HG03196 (cell line): ENCODE results near the gene NOL11.
"Not testable (repeated sequence)": the region's sequence is repeated elsewhere in the genome, so short reads cannot be mapped to it uniquely, and the experiment has no call there.

Experiments
- ATAC-seq: cut with Tn5 transposase; IDR thresholded peaks from one replicate; pipeline ENCODE4 v1.9.1; 2021; ENCODE audit not compliant: unreplicated experiment

NOL11 gene

DNA sequence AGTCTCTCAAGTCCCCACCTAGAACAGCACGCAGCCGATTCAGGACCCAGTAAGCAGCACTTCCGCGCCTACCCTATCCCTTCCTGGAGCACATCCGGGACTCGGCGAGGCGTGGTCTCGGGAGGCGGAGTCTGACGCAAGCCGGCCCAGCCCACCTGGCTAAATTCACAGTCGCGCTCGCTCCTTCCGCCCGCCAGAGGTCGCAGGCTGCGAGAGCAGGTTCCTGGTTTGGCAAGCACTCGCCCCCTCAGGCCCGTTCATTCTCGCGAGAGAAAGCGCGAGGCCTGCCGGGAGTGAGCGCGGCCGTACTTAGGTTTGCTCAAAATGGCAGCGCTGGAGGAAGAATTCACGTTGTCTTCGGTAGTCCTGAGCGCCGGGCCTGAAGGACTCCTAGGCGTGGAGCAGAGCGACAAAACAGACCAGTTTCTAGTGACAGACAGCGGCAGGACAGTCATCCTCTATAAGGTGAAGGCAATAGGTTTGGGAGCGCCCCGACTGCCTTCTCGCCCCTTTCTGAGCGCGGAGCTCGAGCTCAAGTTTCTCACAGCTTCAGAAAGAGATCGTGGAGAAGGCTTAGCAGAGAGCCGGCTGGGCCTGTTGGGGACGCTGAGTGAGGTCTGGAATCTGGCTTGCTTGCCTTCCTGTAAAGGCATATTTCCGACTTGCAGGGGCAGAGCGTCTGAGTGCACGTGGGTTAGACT, at the start of gene NOL11:
TSS of gene NOL11 (plus strand) at position 313 of the 701 bp plus-strand sequence. CDS start at position 325, 12 bp downstream.
- ATAC-seq = peak; percentile 95

DNA sequence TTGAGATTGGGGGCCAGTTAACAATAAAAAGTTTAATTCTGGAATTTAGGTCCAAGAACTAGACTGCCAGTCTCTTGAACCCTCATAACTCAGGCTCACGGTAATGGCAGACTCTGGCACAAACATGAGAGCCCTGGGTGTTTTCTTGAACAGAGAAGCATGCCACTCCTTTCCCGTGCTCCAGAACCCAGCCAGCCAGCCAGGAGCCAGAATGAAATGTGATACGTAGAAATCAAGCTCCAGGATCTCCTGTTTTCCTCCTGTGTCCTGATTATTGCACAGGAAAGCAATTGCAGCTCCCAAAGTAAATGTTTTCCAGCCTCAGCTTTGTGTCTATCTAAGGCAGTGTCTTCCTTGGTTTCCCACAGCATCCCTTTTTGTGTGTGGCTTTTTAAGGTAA, 46.2 kb upstream of the NOL11 start:
- no peak for ATAC-seq

DNA sequence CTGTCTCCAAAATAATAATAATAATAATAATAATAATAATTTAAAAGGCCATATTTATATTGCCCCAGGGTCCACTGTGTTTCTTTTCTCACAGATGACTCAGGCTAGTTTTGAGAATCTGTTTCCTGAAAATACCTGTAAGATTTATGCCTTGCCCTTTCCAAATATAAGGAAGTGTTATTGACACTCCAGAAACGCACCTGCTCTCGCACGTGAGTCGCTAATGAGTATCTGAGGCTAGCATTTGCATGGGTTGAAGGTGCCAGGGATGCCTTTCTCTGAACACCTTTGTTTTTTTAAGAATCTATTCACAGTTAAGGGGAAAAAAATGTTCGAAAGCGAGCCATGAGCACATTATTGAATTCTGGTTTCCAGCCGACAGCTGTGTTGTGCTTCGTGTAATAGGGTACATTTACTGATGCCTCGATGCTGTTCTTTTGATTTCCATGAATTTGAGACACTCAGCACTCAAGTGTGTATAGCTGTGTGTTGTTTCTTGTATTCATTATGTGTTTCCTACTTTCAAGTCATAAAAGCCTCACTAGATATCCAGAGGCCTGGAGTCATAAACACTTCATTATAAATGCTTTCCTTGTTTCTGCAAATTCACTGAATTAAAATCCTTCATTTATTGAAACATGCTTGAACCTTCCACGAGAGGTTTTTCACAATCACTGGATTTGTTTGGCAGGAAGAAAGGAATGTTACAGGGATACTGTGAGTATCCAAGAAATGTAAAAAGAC, 45.0 kb upstream of the NOL11 start:
- ATAC-seq = no peak

DNA sequence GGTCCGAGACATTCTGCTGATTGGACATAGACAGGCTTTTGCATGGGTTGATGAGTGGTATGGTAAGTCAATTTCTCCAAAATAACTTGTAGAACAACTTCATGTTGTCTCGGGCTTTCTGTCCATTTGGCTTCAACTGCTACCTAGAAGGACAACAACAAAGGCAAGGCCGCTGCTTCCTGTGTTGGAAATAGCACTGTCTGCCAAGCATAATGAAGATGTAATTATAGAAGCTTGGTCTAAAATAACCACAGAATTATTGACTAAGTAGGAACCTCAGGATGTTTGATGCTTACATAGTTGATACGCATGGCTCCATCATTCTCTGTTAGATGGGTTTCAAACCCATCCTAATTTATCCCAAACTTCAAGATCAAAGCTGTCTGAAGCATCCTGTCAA, 42.3 kb upstream of the NOL11 start:
- no peak for ATAC-seq

DNA sequence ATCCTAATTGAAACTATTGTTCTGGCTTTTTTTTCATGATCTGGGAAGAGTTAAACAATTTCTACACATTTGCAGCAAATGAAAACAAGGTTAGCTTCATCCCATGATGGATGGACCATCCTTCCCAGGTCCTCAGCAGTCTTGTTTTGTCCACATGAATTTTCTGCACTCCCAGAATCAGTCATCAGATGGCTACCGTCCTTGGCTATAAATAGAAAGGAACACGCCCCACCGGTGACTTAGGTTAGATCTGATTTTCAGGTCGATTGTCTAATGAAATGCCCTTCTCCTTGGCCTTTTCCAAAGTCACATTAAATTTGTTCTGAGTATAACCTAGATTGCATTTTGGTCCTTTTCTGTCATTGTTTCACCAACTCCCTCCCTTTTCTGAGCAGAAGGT, 41.4 kb upstream of the NOL11 start:
- no peak for ATAC-seq

DNA sequence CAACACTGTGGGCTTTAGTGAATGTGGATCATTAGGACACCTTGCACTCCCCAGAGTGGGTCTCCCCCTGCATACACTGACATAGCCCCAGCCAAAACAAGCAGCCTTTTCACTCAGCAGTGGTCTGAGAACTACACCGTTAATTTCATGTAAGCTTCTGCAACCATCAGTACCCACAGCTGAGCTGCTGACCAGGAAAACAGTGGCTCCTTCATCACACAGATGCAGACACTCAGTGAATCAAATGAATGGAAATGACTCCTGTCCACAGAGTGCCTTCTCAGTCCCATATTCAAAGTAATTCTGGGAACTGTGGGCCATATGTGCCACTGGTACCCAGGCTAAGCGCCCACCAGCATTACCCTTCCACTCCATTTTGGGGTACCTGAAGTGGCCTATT, 39.3 kb upstream of the NOL11 start:
- ATAC-seq = no peak

DNA sequence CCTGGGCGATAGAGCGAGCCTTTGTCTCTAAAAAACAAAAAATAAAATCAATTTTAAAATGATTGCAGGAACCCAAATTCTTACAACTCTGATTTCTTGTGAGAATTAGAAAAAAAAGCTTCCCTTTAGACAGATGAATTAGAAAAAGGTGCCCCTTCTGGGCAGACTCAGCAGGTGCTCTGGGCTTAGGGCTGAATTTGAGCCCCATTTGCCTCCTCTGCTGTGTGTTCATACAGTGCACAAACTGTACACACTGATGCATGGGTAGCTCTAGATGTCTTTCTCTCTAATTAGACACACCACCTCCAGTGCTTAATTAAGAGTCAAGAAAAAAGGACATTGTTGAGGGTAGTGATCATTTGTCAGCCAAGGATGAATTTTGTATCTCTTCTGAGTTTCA, 38.5 kb upstream of the NOL11 start:
- no peak for ATAC-seq

DNA sequence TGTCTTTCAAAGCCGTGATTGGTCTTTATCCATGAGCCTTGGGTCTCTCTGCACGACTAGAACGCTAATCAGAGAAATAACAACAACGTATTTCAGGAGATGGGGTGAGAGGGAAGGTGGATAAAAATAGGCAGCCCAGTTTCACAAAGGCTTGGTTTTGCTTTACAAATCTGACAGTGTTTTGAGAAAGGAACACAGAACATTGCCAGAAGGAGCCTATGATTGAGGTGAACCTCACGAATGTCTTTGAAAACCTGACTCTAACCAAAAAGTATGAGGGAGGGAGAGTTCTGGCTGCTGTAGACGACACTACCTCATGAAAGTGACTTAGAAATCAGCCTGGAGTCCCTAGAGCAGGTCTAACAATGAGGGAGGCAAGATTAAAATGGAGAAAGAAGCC, 38.0 kb upstream of the NOL11 start:
- ATAC-seq = no peak

DNA sequence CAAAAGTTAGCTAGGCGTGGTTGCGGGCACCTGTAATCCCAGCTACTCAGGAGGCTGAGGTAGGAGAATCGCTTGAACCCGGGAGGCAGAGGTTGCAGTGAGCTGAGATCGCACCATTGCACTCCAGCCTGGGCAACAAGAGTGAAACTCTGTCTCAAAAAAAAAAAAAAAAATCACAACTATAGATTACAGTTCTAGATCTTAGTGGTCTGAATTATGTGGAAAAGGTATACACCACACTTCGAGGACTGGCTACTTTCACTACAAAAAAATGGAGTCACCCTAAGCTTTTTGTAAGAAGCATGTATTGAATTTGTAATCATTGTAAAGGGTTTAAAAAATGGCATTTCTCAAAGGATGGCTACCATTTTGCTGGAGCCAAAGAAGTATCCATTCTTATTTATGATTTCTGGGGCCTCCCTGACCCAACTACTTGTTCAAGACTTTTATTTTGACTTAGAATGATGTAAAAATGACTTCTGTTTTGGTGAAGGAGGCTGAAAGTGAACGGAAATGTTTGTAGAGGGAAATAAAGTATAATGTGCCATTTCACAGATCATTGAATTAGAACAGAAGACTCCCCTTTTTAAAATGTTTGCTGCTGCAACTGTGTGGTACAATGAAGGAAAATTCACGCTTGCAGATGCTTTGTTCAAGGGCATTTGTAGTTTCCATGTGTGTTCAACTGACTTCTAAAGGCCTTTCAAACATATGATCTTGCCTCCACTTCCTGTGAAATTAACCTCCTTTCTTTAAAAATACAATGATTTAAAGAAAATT, 37.1 kb upstream of the NOL11 start:
- no peak for ATAC-seq

DNA sequence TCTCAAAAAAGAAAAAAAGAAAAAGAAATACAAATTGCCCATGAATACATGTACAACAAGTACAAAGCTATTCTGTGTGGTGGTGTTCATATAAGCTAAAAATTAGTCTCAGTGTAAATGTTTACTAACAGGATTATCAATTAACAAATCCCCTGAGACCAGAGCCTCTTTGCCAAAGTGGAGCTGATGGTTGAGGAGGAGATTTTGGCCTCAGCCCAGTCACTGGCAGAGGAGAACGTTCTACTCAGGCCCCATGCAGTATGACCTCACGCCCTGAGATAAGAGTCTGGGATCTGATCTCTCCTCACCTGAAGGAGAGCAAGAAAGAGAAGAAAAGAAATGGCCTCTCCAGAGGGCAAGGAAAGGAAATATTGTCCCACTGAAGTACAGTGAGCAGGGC, 35.5 kb upstream of the NOL11 start:
- ATAC-seq = no peak

DNA sequence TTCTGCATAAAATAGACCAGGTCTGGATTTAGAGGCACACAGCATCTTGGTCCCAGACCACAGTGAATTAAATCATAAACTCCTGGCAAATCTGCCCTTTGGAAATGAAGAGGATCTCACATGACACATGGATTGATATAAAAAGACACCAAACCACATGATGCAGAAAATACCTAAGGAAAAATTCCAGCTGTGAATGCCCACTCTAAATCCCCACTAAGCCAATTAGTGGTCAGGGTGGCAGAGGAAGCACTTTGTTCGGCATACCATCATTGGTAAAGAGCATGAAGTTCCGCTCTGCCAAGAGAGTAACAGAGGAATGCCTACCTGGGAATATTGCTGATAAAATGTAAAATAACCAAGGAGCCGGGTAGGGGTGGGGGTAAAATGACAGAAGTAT, 32.4 kb upstream of the NOL11 start:
- no peak for ATAC-seq

DNA sequence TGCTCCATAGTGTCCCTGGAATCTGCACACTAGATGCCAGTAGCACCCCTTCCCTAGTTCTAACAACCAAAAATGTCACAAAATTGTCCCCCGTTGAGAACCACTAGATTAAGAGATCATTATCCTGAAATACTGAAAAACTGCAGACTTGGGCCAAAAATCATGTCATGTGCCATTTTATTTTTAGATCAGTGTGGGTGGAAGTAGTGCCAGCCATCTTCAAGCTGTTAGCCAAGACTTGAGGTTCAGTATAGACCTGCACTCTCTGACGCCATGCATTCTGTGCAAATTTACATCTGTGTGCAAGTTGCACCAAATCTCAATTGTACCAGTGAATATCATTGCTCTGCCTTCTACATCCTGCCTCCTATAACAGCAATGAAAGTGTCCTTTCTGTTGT, 31.5 kb upstream of the NOL11 start:
- no peak for ATAC-seq

DNA sequence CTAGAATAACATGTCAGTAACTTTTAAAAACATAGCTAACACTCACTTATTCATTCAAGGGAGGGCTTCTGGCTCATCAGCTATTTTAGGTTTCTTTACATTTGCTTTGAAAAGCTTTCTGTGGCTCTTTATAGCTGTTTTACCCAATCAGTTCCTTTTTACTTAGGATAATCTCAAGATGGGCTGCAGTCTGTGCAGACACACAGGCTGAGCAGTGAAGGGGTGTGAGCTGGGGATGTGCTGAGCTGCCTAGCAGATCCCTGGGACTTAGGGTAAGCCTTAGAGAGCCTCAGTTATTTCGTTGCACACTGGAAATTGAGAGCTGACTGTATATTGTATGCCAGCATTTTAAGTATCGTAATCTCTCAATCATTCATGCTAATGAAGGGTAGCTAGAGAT, 30.2 kb upstream of the NOL11 start:
- ATAC-seq = no peak

DNA sequence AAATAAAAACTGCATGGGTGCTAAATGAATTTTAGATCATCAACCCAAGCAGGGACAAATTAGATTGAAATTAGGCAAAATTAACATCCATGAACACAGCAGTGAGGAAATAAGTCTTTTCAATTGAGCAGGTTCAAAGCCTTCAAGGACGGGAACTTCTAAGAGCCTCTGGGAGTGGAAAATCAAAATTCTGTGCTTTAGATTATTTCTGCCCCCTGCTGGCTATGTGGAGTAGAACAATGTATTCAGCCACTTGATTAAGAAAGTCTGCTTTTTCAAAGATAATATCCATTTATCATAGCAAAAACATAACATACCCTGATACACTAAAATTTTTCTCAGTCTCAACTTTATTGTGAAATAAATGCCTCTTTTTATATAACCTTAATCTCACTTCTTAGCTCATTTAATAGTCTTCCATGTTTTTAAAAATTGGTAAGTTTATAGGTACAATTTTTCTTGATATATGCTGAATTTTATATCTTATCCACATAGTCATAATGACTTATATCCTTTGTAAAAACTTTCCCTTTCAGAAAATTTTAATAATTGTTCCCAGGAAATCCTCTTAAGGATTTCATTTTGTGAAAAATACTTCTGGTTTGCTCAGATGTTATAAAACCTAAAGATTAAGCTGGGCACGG, 28.1 kb upstream of the NOL11 start:
- no peak for ATAC-seq

DNA sequence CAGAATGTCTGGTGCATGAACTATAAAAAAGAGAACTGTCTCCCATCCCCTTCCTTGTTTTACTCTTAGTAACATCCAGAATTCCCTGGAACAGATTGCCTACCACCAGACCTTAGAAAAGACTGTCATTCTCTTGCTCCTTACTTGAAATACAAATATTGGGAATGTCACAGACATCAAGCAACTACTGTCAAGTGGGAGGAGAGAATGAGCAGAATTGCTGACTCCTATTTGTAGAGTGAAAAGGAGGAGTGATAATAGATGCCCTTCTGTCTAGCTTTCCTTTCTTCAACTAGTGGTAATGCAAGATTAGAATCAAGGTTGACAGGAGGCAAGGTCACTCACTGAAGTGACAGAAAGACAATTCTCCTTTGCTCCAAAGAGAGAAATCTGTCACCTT, 23.9 kb upstream of the NOL11 start:
- ATAC-seq = no peak

DNA sequence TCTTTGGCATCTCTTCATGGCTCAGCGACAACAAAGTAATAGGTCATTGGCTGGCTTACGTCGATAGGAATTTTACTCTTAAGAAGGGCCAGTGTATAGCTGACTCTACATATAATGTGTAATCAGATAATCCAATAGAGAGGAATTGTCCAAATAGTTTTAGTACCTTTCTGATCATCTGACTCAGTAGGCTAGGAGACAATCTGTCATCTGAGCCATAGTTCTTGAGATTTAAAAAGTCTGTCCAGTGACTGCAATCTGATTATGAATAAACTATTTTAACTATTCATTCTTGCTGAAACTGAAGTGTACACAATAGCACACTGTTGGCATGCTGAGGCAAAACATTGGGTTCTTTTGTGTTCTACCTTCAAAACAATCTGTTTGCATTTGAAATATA, 21.4 kb upstream of the NOL11 start:
- ATAC-seq = no peak

DNA sequence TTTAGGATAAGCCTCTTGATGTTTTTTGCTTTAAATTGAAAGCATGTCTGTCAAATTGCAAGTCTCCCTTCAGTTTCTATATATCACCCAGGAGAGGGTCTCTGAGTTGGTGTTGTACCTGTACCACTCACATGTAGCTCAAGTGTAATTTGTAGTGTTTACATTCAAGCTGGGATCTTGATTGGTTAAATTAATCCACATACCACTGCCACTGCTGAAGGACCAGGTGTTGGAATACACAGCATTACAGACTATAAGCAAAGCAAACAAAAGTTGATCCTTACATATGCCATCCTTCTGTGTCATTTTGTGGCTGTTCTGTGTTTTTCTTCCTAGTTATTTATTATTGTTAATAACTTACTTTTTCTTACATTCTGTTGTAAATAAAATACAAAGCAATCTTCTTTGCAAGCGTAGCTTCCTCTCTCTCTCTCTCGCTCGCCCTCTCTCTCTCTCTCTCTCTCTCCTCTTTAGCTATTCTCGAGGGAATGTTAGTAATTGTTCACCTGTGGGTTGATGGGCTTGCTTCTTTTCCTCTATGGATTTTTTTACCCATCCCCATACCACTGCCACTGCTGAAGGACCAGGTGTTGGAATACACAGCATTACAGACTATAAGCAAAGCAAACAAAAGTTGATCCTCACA, 20.8 kb upstream of the NOL11 start:
- no peak for ATAC-seq

DNA sequence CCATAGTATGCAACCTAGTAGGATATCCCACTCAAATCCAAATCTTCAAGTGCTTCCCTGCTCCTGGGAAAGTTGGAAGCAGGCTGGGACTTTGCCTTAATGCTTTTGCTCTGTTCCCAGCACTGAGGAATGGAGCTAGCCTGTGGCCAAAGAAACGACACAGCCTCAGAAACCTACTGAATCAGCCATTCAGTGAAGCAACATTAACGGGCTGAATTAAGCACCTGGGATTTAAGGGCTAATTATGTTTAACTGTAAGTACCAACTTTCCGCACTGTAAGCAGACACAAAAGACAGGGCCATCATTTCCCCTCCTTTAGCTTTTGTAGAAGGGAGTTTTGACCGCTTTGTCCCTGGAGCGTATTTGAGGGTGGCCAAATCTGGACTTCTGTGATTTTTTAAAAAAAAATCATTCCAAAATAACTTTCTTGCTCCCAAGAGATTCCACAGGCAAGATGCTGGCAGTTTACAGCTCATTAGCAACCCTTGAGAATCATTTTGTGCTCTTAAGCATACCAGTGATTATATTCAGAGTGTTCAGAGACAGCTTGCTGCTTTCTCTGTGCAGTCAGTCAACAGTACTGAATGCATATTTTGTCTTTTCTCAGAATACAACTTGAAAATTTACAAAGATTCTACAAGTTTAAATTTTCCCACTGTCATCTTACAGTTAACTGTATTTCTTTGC, 17.6 kb upstream of the NOL11 start:
- no peak for ATAC-seq

DNA sequence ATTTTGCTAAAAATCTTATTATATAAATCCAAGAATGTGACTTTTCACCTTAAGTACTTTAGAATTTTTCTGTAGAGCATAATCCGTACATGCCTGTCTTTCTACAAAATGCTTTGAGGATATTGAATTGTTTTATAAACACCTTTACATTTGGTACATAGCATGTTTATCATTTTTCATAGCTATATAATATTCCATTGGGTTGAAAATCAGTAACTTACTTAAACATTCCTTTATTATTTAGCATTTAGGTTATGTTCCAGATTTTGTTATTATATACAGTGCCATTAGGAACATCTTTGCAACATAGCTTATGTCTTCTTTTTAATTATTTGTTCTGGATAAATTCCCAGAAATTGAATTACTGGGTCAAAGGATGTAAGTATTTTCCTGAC, 17.0 kb upstream of the NOL11 start:
- no peak for ATAC-seq

DNA sequence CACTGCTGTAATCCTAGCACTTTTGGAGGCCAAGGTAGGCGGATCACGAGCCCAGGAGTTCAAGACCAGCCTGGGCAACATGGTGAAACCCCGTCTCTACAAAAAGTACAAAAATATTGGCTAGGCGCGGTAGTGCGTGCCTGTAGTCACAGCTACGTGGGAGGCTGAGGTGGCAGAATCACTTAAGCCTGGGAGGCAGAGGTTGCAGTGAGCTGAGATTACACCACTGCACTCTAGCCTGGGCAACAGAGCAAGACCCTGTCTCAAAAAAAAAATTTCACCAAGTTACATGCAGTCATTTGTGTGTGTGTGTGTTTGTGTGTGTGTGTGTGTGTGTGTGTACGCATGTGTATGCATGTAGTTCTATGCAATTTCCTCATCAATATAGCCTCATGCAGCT, 14.9 kb upstream of the NOL11 start:
- not testable (repeated sequence) for ATAC-seq
